ENCODE results near the gene CDHR2. TPM values are rescaled to one million over a fixed set of nuclear protein-coding genes. Genes with fewer than 3 reads are reported as not detected.

The CDHR2 gene
- total RNA-seq, 1 donor from 2014 or later, result 0.45 TPM

DNA sequence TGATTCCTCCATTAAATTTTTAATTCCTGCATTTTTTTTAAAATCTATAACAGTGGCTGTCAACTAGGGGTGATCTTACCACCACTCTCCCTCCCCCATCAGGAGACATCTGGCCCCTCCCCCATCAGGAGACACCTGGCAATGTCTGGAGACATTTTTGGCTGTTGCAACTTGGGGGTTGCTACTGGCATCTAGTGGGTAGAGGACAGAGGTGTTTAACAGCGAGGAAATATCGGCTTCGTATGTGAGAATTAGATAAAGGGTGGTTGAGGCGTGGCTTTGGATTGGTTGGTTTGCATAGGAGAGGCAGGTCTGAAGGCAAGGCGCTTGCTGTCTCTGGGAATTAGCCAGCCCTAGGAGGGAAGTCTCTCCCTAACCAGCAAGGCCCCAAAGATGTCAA lies 10.5 kb downstream of the CDHR2 start:
- no peak overlapping the region for H3K27ac Mint-ChIP-seq
- no peak for DNase-seq (ENCODE audit: low spot score in 2 of 2, unreplicated experiment in 2 of 2)
- peaks cover 7% of the 10 kb centered on the region for H3K27me3 Mint-ChIP-seq (ENCODE audit: low read depth)
- TF ChIP-seq CTCF (IDR thresholded peaks at IDR 0.05; ENCODE audit: unreplicated experiment), result no peak
- no peak overlapping the region for H3K4me3 Mint-ChIP-seq
- H3K4me1 Mint-ChIP-seq, result no peaks in the 10 kb centered on the region
- H3K36me3 Mint-ChIP-seq, result no peaks in the 10 kb centered on the region
- H3K9me3 Mint-ChIP-seq, result peaks cover 4% of the 10 kb centered on the region

DNA sequence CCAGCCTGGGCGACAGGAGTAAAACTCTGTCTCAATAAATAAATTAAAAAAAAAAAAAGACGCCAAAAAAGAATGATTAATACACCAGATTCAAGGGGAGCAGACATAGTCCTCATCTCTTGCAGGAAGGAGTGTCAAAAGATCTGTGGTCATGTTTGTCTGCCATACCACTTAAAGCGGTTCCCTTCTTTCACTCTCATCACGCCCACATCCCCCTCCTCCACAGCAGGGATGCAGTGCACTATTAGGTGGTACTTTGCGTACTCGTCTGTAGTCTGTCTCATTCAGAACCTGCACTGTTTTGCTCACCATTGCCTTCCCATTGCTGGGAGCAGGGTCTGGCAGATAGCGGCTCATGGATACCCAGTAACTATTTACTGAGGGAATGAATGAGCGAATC lies 11.2 kb downstream of the CDHR2 start:
- no peak for TF ChIP-seq CTCF (IDR thresholded peaks at IDR 0.05; ENCODE audit: unreplicated experiment)
- Mint-ChIP-seq H3K27ac (no peak overlapping the region), H3K9me3 (peaks cover 4% of the 10 kb centered on the region), H3K4me3 (no peak overlapping the region), H3K27me3 (ENCODE audit: low read depth) (peaks cover 7% of the 10 kb centered on the region), H3K4me1 (no peaks in the 10 kb centered on the region), H3K36me3 (no peaks in the 10 kb centered on the region)
- DNase-seq (ENCODE audit: low spot score in 2 of 2, unreplicated experiment in 2 of 2), result no peak

DNA sequence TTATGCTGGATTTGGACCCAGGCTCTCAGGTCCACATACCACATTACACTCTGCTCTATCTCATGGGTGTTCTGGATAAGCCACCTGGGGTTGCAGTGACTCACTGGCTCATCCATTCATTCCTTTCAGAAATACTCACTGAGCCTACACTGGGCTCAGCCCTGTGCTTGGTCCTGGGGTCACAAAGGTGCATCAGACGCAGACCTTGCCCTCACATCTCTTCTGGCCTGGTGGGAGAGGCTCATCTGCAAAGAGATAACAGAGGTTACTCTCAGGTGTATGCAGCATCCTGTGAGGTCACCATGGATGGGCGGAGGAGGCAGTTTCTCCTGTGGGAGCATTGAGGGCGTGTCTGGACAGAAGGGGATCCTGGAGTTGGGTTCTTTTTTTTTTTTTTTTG lies 12.1 kb downstream of the CDHR2 start:
- DNase-seq (ENCODE audit: low spot score in 2 of 2, unreplicated experiment in 2 of 2), result no peak
- Mint-ChIP-seq H3K4me3 (no peak overlapping the region), H3K27me3 (ENCODE audit: low read depth) (peaks cover 10% of the 10 kb centered on the region), H3K9me3 (peaks cover 4% of the 10 kb centered on the region), H3K36me3 (no peaks in the 10 kb centered on the region), H3K27ac (no peak overlapping the region), H3K4me1 (no peaks in the 10 kb centered on the region)
- no peak for TF ChIP-seq CTCF (IDR thresholded peaks at IDR 0.05; ENCODE audit: unreplicated experiment)

GRCh38 chr5:176562189-176562588 lies 13.0 kb downstream of the CDHR2 start:
- H3K9me3 Mint-ChIP-seq, result peaks cover 4% of the 10 kb centered on the region
- H3K27me3 Mint-ChIP-seq (ENCODE audit: low read depth), result peaks cover 10% of the 10 kb centered on the region
- no peaks in the 10 kb centered on the region for H3K4me1 Mint-ChIP-seq
- no peak overlapping the region for H3K4me3 Mint-ChIP-seq
- TF ChIP-seq CTCF (IDR thresholded peaks at IDR 0.05; ENCODE audit: unreplicated experiment), result no peak
- no peak for DNase-seq (ENCODE audit: low spot score in 2 of 2, unreplicated experiment in 2 of 2)
- H3K36me3 Mint-ChIP-seq, result no peaks in the 10 kb centered on the region
- no peak overlapping the region for H3K27ac Mint-ChIP-seq

DNA sequence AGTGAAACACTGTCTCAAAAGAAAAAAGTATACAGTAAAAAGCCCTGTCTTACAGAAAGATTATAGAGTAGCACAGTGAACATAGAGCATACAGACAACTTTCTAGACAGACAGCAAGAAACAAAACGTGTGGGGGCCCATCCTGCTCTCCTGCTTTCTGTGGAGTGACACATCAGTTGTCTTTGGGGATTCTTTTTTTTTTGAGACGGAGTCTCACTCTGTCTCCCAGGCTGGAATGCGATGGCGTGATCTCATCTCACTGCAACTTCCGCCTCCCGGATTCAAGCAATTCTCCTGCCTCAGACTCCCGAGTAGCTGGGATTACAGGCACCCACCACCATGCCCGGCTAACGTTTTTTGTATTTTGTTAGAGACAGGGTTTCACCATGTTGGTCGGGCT lies 14.9 kb downstream of the CDHR2 start:
- TF ChIP-seq CTCF (IDR thresholded peaks at IDR 0.05; ENCODE audit: unreplicated experiment), result no peak
- Mint-ChIP-seq H3K27ac (no peak overlapping the region), H3K9me3 (peaks cover 4% of the 10 kb centered on the region), H3K27me3 (ENCODE audit: low read depth) (peaks cover 10% of the 10 kb centered on the region), H3K4me3 (no peak overlapping the region), H3K36me3 (no peaks in the 10 kb centered on the region), H3K4me1 (no peaks in the 10 kb centered on the region)
- no peak for DNase-seq (ENCODE audit: low spot score in 2 of 2, unreplicated experiment in 2 of 2)

DNA sequence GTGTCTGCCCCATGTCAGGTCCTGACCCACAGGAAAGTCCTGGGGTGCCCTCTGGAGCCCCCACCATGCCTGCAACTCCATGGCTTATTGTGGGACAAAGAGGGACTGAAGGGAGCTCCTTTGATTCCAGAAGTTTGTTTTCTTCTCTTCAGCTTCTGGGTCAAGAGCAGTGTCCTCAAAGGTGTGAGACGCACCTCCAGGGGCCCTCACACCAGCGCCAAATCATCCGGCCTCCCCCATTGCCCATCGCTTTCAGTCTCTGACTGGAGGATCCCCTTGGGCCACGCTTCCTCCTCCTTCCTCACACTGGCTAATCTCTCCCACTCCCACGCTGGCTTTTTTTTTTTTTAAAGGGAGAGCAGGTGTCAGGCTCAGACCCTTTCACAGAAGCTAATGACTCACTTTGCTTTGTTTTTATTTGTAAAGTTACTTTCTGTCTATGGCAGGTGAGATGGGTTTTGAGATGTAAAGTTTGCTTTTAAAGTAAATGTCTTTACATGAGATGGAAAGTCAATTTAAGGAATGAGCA lies 16.7 kb downstream of the CDHR2 start:
- no peak for DNase-seq (ENCODE audit: low spot score in 2 of 2, unreplicated experiment in 2 of 2)

More for the DNA sequence above, 16.7 kb downstream of the CDHR2 start:
- H3K27me3 Mint-ChIP-seq (ENCODE audit: low read depth), result peaks cover 14% of the 10 kb centered on the region
- H3K27ac Mint-ChIP-seq, result no peak overlapping the region
- no peak for TF ChIP-seq CTCF (IDR thresholded peaks at IDR 0.05; ENCODE audit: unreplicated experiment)
- no peaks in the 10 kb centered on the region for H3K9me3 Mint-ChIP-seq
- no peak overlapping the region for H3K4me3 Mint-ChIP-seq
- no peaks in the 10 kb centered on the region for H3K4me1 Mint-ChIP-seq
- no peaks in the 10 kb centered on the region for H3K36me3 Mint-ChIP-seq

Measured in mesothelial cell of epicardium (in vitro differentiated cells).